HCT116 (cell line): ENCODE results near the gene MAP6D1.

Experiments
- EZH2 ChIP-seq: fragments of 200-600 bp; sonication (generic); IDR thresholded peaks from 2 replicates; pipeline ENCODE4 v1.6.1; 2017; ENCODE audit warnings: antibody characterized with exemption, mixed run types
- JUND ChIP-seq: IDR thresholded peaks from 2 replicates; pipeline ENCODE4 v1.6.1; 2012

GRCh38 chr3:183815951-183816475 lies 9.4 kb downstream of the MAP6D1 start:
- no peak for TF ChIP-seq JUND
- TF ChIP-seq EZH2 = no peak
